ENCODE measurements around the gene DLGAP3.

Gene DLGAP3

DNA sequence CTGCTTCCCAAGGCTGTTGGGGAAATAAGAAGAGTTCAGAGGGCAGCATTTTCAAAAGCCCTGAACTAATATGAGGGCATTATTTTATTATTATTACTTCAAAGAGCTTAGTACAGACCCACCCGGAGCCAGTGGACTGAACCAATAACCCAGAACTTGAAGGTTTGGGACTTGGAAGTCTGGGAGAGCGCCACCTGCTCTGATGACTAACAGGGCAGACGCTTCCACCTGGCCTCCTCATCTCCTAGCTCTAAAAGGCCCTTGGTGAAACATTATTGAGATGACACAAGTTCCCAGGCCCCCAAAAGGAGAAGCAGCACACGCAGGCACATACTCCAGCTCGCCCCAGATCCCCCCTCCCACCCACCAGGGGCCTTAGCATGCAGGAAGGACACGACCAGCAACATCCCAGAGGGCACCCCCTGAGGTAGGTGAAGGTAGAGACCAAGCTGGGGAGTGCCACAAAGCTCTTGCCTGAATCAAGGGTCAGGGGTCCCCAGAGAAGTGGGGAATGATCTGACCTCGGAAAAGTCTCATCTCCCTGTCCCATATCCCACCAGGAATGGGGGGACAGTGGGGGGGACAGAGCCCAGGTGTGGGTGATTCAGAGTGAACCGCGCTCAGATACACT is 1.3 kb downstream of the DLGAP3 start:
- in situ Hi-C loops (cut with MboI; ENCODE audit: low sequenced_read_pairs, unreplicated experiment): no loop called here
- no peak for DNase-seq (ENCODE audit: low spot score)
- TF ChIP-seq, protein P1, sequence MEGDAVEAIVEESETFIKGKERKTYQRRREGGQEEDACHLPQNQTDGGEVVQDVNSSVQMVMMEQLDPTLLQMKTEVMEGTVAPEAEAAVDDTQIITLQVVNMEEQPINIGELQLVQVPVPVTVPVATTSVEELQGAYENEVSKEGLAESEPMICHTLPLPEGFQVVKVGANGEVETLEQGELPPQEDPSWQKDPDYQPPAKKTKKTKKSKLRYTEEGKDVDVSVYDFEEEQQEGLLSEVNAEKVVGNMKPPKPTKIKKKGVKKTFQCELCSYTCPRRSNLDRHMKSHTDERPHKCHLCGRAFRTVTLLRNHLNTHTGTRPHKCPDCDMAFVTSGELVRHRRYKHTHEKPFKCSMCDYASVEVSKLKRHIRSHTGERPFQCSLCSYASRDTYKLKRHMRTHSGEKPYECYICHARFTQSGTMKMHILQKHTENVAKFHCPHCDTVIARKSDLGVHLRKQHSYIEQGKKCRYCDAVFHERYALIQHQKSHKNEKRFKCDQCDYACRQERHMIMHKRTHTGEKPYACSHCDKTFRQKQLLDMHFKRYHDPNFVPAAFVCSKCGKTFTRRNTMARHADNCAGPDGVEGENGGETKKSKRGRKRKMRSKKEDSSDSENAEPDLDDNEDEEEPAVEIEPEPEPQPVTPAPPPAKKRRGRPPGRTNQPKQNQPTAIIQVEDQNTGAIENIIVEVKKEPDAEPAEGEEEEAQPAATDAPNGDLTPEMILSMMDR (IDR thresholded peaks at IDR 0.05; ENCODE audit: borderline replicate concordance, control extremely low read depth, extremely low read depth, insufficient read depth, missing control alignments): no peak

DNA sequence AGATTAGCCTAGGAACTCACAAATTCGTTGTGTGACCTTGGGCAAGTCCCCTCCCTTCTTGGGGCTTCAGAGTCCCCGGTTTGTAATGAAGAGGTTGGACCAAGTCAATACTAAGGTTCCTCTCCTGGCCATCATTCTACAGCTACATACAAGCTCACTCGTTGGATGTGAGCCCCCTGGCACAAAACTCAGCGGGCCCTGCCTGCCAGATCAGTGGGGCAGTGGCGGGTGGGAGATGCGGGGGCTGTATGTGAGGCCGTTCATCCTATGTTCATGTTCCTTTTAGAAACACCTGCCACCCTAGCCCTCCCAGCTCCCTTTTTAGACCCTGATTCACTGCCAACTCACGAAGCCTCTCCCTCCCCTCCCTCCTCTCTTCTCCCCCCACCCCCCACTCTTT is 2.1 kb downstream of the DLGAP3 start:
- DNase-seq (ENCODE audit: low spot score): no peak
- TF ChIP-seq, protein P1 (IDR thresholded peaks at IDR 0.05; ENCODE audit: borderline replicate concordance, control extremely low read depth, extremely low read depth, insufficient read depth, missing control alignments): no peak
- in situ Hi-C loops (cut with MboI; ENCODE audit: low sequenced_read_pairs, unreplicated experiment): no loop called here

DNA sequence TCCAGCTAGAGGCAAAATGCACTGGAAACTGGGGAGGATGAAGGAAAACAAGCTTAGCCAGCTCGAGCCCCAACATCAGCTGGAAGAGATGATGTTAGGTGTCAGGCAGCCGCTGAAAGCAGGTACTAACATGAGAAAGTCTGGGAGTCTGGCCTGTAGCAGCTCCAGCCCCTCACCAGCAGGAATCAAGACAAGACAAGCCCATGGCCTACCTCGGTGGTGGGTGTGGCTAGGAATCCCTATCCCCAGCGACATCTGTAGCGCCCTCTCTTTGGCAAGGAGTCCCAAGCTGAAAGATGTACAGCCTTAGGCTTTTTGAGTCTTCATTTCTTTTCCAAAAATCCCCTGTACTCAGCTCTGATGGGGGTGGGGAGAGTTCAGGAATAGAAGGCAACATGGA is 2.6 kb downstream of the DLGAP3 start:
- in situ Hi-C loops (cut with MboI; ENCODE audit: low sequenced_read_pairs, unreplicated experiment): no loop called here

DNA sequence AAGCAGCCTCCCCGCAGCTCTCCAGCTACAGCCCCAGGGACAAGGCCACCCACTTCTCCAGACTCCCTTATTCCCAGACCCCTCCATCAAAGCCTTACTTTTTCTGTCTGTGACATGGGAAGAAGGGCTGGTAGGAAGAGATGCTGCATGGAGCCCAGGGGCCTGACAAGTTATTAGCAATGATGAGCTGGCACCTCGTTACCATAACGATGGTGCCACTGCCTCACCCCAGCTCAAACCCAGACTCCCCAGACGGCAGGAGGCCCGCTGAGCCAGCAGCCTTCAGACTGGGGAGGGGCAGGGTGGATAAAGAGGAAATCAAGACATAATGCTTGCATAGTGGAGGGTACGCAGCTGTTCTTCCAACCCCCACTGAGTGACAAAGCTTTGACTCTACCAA is 3.3 kb downstream of the DLGAP3 start:
- TF ChIP-seq, protein P1 (IDR thresholded peaks at IDR 0.05; ENCODE audit: borderline replicate concordance, control extremely low read depth, extremely low read depth, insufficient read depth, missing control alignments): no peak
- no peak for DNase-seq (ENCODE audit: low spot score)
- in situ Hi-C loops (cut with MboI; ENCODE audit: low sequenced_read_pairs, unreplicated experiment): no loop called here

More for the DNA sequence above, 2.6 kb downstream of the DLGAP3 start:
- TF ChIP-seq, protein P1 (IDR thresholded peaks at IDR 0.05; ENCODE audit: borderline replicate concordance, control extremely low read depth, extremely low read depth, insufficient read depth, missing control alignments): no peak
- DNase-seq (ENCODE audit: low spot score): no peak

DNA sequence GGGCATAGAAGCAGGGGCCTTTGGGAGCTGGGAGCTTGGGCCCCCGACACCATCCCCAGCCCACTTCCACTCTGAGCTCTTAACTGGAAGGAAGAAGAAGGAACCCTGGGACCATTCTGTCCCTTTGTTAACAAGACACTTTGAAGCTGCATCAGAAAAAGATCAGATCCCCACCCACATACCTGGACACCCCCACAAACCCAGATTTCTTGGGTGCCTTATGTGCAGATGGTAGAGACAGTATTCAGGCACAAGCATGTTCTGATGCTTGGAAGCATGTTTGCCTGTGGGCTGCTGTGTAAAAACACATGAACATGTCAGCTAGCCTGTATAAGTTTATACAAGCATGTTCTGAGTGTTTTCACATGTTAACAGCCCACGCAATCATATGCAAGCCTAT is 3.7 kb downstream of the DLGAP3 start:
- no peak for DNase-seq (ENCODE audit: low spot score)
- TF ChIP-seq, protein P1 (IDR thresholded peaks at IDR 0.05; ENCODE audit: borderline replicate concordance, control extremely low read depth, extremely low read depth, insufficient read depth, missing control alignments): no peak
- in situ Hi-C loops (cut with MboI; ENCODE audit: low sequenced_read_pairs, unreplicated experiment): no loop called here

DNA sequence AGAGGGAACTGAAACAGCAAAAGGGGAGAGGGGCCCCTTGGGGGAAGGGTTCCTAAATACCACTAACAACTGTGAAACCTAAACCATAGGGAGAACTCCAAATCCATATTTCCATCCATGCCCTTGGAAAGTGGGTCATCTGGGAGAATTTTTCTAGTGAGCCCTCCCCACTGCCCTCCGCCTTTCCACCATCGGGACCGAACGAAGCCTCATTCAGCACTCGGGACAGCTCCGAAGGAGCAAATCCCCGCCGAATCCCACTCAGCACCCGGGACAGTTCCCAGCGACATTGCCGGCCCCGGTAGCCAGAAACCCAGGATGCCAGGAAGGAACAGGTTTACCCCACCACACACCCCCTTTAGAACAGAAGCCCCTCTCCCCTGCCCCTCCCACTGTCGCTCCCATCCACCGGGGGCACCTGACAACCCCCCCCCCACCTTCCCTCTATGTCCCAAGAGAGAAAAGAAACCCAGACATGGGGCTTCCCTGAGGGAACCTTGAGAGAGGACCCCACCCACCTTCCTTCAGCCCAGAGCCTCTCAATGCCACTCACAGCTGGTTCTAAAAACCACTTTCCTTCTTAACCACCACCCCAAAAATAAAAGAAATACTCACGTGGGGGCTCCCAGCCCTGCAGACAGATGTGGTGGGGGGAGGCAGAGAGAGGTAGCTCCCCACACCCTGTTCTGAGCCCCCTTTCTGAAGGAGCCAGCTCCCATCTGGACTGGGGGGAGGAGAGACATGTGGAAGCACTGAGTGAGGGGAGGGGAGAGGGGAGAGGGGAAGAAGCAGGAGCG is 4.5 kb downstream of the DLGAP3 start:
- peak; percentile 84 for DNase-seq (ENCODE audit: low spot score)
- TF ChIP-seq, protein P1 (IDR thresholded peaks at IDR 0.05; ENCODE audit: borderline replicate concordance, control extremely low read depth, extremely low read depth, insufficient read depth, missing control alignments): no peak
- in situ Hi-C loops (cut with MboI; ENCODE audit: low sequenced_read_pairs, unreplicated experiment): no loop called here
